ENCODE measurements around the gene PLXNB3.
A peak's percentile ranks its signal among the peaks of the same experiment; 100 is the strongest.

The PLXNB3 gene

DNA sequence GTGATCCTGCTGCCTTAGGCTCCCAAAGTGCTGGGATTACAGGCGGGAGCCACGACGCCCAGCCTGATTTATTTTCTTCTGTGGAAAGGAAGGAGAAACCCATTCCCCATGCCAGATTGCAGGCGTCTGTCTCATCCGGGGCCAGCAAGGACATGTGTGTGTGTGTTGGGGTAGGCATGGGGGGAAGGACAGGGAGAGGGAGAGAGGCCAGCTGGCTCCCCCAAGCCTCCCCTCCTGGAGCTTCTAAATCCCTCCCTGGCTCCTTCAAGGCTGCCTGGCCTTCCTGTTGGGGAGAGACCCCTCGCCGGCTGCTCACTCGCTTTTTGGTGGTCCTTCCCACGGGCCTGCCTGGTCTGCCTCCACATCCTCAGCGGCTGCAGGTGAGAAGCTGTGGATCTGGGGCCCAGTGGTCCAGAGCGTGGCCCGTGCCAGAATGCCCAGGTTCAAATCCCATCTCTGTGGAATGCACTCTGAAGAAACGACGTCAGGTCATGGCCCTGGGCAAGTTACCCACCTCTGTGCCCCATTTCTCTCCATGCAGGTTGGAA lies 1.3 kb upstream of the PLXNB3 start:
- no peak for DNase-seq (ENCODE audit: low spot score)

DNA sequence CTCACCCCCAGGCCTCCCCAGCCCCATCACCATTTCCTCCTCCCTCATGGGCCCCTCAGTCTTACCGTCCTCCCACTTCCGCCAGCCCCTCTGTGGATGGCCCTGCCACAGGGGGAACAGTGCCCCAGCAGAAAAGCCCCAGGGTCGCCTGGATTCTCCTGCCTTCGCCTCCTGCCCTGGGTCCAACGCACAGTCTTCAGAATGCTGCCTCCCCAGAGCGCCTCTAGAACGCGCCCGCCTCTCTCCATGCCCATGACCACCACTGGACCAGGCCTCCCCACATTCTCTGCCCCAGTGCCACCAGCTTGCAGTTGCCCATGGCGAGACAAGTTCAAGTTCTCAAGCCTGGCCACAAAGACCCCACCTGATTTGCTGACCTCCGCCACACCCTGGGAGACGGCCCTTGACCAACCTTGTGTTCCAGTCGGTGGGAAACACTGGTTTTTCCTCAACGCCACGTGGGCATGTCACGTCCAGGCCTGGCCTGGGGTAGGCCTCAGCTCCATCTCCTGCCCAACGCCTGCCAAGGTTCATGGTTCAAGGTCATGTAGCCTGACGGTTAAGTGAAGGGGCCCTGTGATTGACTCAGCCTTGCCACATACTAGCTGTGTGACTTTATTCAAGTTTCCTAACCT lies 634 bp upstream of the PLXNB3 start:
- DNase-seq (ENCODE audit: low spot score) = peak; percentile 2

- DNase-seq (ENCODE audit: low spot score) = no peak
Observed at GRCh38 chrX:153764786-153765137, 713 bp downstream of the PLXNB3 start.

DNA sequence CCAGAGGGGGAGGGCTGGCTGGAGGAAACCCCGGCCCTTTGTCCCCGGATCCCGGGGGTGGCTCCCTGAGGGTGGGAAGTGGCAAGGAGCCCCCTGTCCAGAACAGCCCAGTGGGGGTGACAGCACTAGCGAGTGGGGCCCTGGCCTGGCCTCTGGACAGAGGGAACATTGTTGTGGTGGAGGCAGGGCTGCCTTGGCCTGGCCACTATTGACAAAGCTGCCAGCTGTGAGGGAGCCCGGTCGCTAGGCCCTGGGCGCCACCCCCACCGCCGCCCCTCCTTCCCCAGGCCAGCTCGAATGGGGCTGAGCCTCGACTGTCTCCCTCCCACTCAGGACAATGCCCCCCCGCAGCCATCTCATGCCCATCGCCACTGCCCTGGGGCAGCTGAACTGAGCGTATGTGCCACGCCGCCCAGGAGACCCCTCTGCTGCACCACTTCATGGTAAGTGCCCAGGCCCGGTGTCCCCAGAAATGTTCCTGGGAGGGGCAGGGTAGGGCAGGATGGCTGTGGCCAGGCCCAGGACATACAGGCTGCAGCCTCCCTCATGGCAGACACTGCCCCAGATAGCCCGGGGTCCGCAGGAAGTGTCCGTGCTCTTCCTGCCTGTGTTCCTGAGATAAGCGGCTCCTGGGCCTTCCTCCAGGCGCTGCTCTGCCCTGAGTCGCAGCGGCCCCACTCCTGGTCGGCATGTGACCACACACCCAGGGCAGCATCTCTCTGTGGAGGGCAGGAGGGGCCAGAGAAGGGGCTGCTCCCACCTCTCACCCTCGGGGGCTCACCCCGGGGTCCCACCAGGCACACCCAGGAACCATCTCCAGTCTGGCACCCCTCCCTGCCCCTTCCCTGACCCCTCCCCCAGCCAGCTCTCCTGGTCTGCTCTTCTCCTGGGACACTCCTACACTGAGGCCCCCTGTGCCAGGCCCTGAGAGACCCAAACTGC lies 1.4 kb downstream of the PLXNB3 start:
- no peak for DNase-seq (ENCODE audit: low spot score)

DNA sequence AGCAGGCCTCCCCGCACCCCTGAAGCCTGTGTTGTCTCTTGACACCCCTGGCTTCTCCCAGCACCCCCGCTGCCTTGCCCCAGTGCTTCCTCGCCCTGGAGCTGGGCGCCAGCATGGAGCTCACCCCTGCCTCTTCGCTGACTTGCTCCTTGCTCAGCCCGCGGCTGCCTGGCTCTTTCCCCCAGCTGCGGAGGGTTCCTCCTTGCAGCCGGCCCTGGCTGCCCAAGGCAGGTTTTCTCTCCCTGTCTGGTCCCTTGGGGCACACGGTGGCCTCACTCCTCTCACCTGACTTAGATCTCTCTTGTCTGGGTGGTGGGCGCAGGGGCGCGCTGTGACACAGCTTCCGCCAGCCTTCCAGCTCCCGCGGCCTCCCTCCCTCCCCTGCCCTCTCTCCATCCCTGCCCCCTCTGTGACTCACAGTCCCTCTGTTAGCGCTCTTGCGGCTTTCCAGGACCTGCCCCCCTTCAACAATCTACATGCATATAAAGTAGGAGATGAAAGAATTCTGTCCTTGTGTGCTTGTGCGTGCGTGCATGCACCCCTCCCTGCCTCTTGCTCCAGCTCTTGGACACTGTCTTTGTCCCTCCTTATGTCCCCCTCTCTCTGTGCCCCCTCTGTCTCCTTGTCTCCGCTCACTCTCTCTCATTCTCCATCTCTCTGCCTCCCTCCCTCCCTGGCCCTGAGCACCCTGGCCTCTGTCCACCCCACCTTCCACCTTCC lies 2.2 kb downstream of the PLXNB3 start:
- no peak for DNase-seq (ENCODE audit: low spot score)

DNA sequence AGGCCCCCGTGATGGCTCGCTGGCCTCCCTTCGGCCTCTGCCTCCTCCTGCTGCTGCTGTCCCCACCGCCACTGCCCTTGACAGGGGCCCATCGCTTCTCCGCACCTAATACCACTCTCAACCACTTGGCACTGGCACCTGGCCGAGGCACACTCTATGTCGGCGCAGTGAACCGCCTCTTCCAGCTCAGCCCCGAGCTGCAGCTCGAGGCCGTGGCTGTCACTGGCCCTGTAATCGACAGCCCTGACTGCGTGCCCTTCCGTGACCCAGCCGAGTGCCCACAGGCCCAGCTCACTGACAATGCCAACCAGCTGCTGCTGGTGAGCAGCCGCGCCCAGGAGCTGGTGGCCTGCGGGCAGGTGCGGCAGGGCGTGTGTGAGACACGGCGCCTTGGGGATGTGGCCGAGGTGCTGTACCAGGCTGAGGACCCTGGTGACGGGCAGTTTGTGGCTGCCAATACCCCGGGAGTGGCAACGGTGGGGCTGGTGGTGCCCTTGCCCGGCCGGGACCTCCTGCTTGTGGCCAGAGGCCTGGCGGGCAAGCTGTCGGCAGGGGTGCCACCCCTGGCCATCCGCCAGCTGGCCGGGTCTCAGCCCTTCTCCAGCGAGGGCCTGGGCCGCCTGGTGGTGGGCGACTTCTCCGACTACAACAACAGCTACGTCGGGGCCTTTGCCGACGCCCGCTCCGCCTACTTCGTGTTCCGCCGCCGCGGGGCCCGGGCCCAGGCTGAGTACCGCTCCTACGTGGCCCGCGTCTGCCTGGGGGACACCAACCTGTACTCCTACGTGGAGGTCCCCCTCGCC lies 3.0 kb downstream of the PLXNB3 start:
- peak; percentile 32 for DNase-seq (ENCODE audit: low spot score)

DNA sequence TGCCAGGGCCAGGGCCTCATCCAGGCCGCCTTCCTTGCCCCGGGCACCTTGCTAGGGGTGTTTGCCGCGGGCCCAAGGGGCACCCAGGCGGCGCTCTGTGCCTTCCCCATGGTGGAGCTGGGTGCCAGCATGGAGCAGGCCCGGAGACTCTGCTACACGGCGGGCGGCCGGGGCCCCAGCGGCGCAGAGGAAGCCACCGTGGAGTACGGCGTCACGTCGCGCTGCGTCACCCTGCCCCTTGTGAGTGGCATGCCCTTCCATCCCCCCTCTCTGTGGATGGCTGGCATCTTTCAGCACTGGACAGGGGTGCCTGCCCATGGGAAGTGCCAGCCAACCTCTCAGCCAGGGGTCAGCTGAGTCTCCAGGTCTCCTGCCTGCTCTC lies 3.6 kb downstream of the PLXNB3 start:
- DNase-seq (ENCODE audit: low spot score) = peak; percentile 4

- DNase-seq (ENCODE audit: low spot score) = no peak
Observed at GRCh38 chrX:153768311-153769157, 4.5 kb downstream of the PLXNB3 start.

GRCh38 chrX:153769158-153769864 lies 5.3 kb downstream of the PLXNB3 start:
- no peak for DNase-seq (ENCODE audit: low spot score)

GRCh38 chrX:153769865-153770600 lies 6.0 kb downstream of the PLXNB3 start:
- DNase-seq (ENCODE audit: low spot score) = no peak

DNA sequence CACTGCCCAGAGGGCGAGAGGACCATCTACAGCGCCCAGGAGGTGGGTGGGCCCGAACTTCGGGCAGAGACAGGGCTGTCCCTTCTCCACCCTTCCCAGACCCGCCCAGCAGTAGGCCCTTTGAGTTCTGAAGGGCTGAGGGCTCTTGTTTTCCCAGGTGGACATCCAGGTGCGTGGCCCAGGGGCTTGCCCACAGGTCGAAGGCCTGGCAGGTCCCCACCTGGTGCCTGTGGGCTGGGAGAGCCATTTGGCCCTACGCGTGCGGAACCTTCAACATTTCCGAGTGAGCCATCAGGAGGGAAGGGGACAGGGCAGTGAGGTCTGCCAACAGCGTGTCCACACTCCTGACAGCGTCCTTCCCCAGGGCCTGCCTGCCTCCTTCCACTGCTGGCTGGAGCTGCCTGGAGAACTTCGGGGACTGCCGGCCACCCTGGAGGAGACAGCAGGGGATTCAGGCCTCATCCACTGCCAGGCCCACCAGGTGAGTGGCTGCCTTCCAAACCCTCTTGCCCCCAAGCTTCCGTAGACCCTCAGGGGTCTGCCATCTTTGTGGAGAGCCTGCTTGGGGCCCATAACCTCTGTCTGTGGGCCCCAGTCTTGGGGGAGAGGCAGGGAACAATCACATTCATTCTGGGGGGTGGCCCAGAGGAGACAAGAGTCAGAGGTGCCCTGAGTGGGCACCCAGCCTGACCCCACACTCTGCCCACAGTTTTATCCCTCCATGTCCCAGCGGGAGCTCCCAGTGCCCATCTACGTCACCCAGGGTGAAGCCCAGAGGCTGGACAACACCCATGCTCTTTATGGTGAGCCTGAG lies 6.8 kb downstream of the PLXNB3 start:
- DNase-seq (ENCODE audit: low spot score) = peak; percentile 4

- peak; percentile 9 for DNase-seq (ENCODE audit: low spot score)
Observed at GRCh38 chrX:153771415-153772315, 7.6 kb downstream of the PLXNB3 start.

DNA sequence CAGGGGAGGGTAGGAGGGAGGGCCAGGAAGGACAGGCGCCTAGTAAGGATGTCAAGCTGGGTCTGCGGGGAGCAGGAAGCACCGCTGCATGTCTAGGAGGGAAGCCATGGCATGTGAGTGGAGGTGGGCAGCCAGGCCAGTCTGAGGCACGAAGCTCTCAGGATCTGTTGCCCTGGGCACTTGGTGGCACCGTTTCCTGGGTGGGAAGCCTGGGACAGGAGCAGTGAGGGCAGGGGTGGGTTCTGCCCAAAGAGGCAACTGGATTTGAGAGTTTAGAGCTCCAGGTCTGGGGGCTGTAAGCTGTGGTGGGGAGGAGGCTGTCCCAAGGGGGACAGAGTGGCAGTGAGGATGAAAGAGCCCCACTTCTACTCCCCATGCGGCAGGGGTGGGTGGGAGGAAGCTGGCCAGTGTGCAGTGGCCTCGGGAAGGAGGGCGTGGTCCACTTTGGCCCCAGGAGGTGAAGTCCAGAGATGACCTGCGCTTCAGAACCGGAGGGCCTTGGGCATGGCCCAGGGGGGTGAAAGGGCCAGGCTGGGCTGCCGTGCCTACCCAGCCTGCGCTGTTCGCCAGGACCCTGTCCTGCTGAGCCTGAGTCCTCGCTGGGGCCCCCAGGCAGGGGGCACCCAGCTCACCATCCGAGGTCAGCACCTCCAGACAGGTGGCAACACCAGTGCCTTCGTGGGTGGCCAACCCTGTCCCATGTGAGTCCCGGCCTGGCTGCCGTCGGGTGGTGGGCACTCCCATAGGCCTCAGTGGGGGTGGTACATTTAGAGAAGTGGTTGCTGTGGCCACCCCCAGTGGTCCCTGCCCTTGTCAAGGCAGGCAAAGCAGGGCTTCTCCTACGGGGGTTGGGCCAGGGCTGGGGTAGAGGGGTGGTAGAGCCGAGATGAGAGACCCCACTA lies 8.5 kb downstream of the PLXNB3 start:
- peak; percentile 3 for DNase-seq (ENCODE audit: low spot score)

GRCh38 chrX:153773218-153773611 lies 9.2 kb downstream of the PLXNB3 start:
- peak; percentile 6 for DNase-seq (ENCODE audit: low spot score)

GRCh38 chrX:153773741-153774575 lies 9.9 kb downstream of the PLXNB3 start:
- DNase-seq (ENCODE audit: low spot score) = peak; percentile 3

Data from iPS-NIHi11 (cell line).